H1 (cell line): ENCODE measurements around the gene RINT1. TPM values are rescaled to one million over a fixed set of nuclear protein-coding genes. Genes with fewer than 3 reads are reported as not detected.

ENCODE experiments used
- CTCF ChIA-PET: fragments of 300-600 bp; sonication (Branson Sonifier 250); formaldehyde crosslinking; loops from one replicate; lab custom pipeline; 2021; ENCODE audit not compliant: partially characterized antibody; lab: Charles Lee
- POLR2A ChIA-PET: fragments of 300-600 bp; sonication (Branson Sonifier 250); formaldehyde crosslinking; loops from one replicate; lab custom pipeline; 2021; ENCODE audit warnings: inconsistent platforms; ENCODE audit not compliant: partially characterized antibody; lab: Charles Lee
- DNase-seq, 2 experiments: peaks; one replicate each; pipeline versions ENCODE4 v3.0.0 to v3.0.0-alpha.2; 2010 to 2022; ENCODE audit warnings: low spot score in 2 of 2, low read depth in 1 of 2, mixed read lengths in 1 of 2
- FAIRE-seq: peaks from 2 replicates; lab custom pipeline; 2011; peaks lifted over from hg19 to GRCh38; lab: Jason Lieb, UNC
- H2AFZ ChIP-seq: 2 replicates; pipeline ENCODE4 v1.8.1; 2012; ENCODE audit warnings: low read length, inconsistent platforms
- H2AK5ac ChIP-seq: 2 replicates; pipeline ENCODE4 v1.6.1; 2013; ENCODE audit warnings: low read depth, low read length
- H2BK120ac ChIP-seq: replicated peaks from 2 replicates; pipeline ENCODE3; 2013; ENCODE audit warnings: low read depth, low read length, inconsistent platforms
- H2BK12ac ChIP-seq: 2 replicates; pipeline ENCODE4 v1.6.1; 2013; ENCODE audit warnings: low read depth, low read length
- H2BK15ac ChIP-seq: 2 replicates; pipeline ENCODE4 v1.6.1; 2013; ENCODE audit warnings: low read length
- H2BK20ac ChIP-seq: 2 replicates; pipeline ENCODE4 v1.6.1; 2013; ENCODE audit warnings: low read length
- H2BK5ac ChIP-seq: 2 replicates; pipeline ENCODE4 v1.6.1; 2013; ENCODE audit warnings: low read depth, low read length
- H3K14ac ChIP-seq: 2 replicates; pipeline ENCODE4 v1.6.1; 2013; ENCODE audit warnings: inconsistent platforms; ENCODE audit not compliant: insufficient read length
- H3K18ac ChIP-seq: 2 replicates; pipeline ENCODE4 v1.6.1; 2013; ENCODE audit warnings: low read length; ENCODE audit errors: extremely low read depth
- H3K23ac ChIP-seq: 2 replicates; pipeline ENCODE4 v1.6.1; 2013; ENCODE audit warnings: inconsistent platforms; ENCODE audit not compliant: insufficient read length
- H3K23me2 ChIP-seq: 2 replicates; pipeline ENCODE4 v1.6.1; 2013; ENCODE audit warnings: low read depth, low read length
- H3K27ac ChIP-seq: 2 replicates; pipeline ENCODE4 v1.6.1; 2011; ENCODE audit warnings: low read depth, low read length, inconsistent platforms
- H3K27me3 ChIP-seq, 4 experiments: replicated peaks in 1 of 4; 1 replicate in 1 of 4; 2 replicates in 3 of 4; pipeline versions ENCODE4 v1.6.1 to v1.8.1; 2011 to 2013; ENCODE audit warnings: low read length in 3 of 4, mild to moderate bottlenecking in 3 of 4, inconsistent platforms in 2 of 4, mixed read lengths in 2 of 4, moderate library complexity in 1 of 4; ENCODE audit not compliant: control insufficient read depth in 3 of 4, insufficient read depth in 3 of 4; ENCODE audit errors: extremely low read depth in 1 of 4
- H3K36me3 ChIP-seq, 4 experiments: 2 replicates each; pipeline versions ENCODE4 v1.6.1 to v1.8.1; 2011 to 2013; ENCODE audit warnings: mild to moderate bottlenecking in 4 of 4, low read length in 3 of 4, moderate library complexity in 2 of 4, control low read depth in 1 of 4, inconsistent platforms in 1 of 4; ENCODE audit not compliant: insufficient read depth in 4 of 4, control insufficient read depth in 2 of 4
- H3K4ac ChIP-seq: replicated peaks from 2 replicates; pipeline ENCODE3; 2013; ENCODE audit warnings: low read length, low read depth, mixed read lengths, inconsistent platforms; ENCODE audit not compliant: insufficient read length
- H3K4me1 ChIP-seq, 4 experiments: replicated peaks in 1 of 4; 1 replicate in 1 of 4; 2 replicates in 3 of 4; pipeline versions ENCODE4 v1.6.1 to v1.8.1; 2011 to 2013; ENCODE audit warnings: low read length in 3 of 4, inconsistent platforms in 2 of 4, mixed read lengths in 1 of 4; ENCODE audit not compliant: insufficient read depth in 4 of 4, control insufficient read depth in 3 of 4
- H3K4me2 ChIP-seq, 2 experiments: 2 replicates each; pipeline versions ENCODE4 v1.6.1 to v1.8.1; 2011 to 2013; ENCODE audit warnings: low read depth in 2 of 2, low read length in 2 of 2, control low read depth in 1 of 2, inconsistent platforms in 1 of 2, mild to moderate bottlenecking in 1 of 2; ENCODE audit not compliant: insufficient read depth in 1 of 2
- H3K4me3 ChIP-seq, 4 experiments: fragments of 200-600, 300-600 bp in 1 of 4; sonication (generic), shearing (Covaris generic), sonication (Bioruptor Twin) in 1 of 4; 2 replicates each; pipeline versions ENCODE4 v1.5.1 to v1.8.1; 2011 to 2016; ENCODE audit warnings: low read length in 4 of 4, low read depth in 3 of 4, control low read depth in 2 of 4, inconsistent platforms in 2 of 4, mild to moderate bottlenecking in 2 of 4, mixed read lengths in 1 of 4, moderate library complexity in 1 of 4; ENCODE audit not compliant: insufficient read depth in 2 of 4; ENCODE audit errors: extremely low read depth in 1 of 4
- H3K56ac ChIP-seq: replicated peaks from 2 replicates; pipeline ENCODE3; 2013; ENCODE audit warnings: low read depth, mild to moderate bottlenecking, mixed read lengths, low read length, inconsistent platforms; ENCODE audit not compliant: insufficient read length
- H3K79me1 ChIP-seq: 2 replicates; pipeline ENCODE4 v1.6.1; 2013; ENCODE audit warnings: low read depth, low read length, control low read depth
- H3K79me2 ChIP-seq, 2 experiments: 2 replicates each; pipeline versions ENCODE4 v1.6.1 to v1.8.1; 2012 to 2013; ENCODE audit warnings: low read length in 2 of 2, mild to moderate bottlenecking in 2 of 2, inconsistent platforms in 1 of 2; ENCODE audit not compliant: insufficient read depth in 2 of 2, control insufficient read depth in 1 of 2
- H3K9ac ChIP-seq, 4 experiments: replicated peaks in 1 of 4; 1 replicate in 1 of 4; 2 replicates in 3 of 4; pipeline versions ENCODE4 v1.6.1 to v1.8.1; 2011 to 2013; ENCODE audit warnings: low read depth in 3 of 4, low read length in 3 of 4, control low read depth in 2 of 4, mild to moderate bottlenecking in 2 of 4, moderate library complexity in 2 of 4, inconsistent platforms in 1 of 4; ENCODE audit errors: extremely low read depth in 1 of 4
- H3K9me3 ChIP-seq, 2 experiments: 2 replicates each; pipeline versions ENCODE4 v1.6.1 to v1.8.1; 2012 to 2013; ENCODE audit warnings: mild to moderate bottlenecking in 2 of 2, moderate library complexity in 2 of 2, control low read depth in 1 of 2, inconsistent platforms in 1 of 2, low read depth in 1 of 2, low read length in 1 of 2, mixed read lengths in 1 of 2; ENCODE audit not compliant: insufficient read depth in 2 of 2
- H4K20me1 ChIP-seq, 2 experiments: replicated peaks in 1 of 2; 2 replicates each; pipeline versions ENCODE3 to v1.8.1; 2011 to 2013; ENCODE audit warnings: inconsistent platforms in 2 of 2, low read length in 2 of 2, mild to moderate bottlenecking in 1 of 2; ENCODE audit not compliant: insufficient read depth in 2 of 2, control insufficient read depth in 1 of 2
- H4K5ac ChIP-seq: 2 replicates; pipeline ENCODE4 v1.6.1; 2013; ENCODE audit warnings: low read length, low read depth, mixed read lengths, inconsistent platforms; ENCODE audit not compliant: insufficient read length
- H4K8ac ChIP-seq: 2 replicates; pipeline ENCODE4 v1.8.0; 2013; ENCODE audit warnings: mild to moderate bottlenecking, moderate library complexity, low read length, inconsistent platforms; ENCODE audit not compliant: insufficient read depth; ENCODE audit errors: extremely low read depth
- H4K91ac ChIP-seq: replicated peaks from 2 replicates; pipeline ENCODE3; 2013; ENCODE audit warnings: low read length, mixed read lengths, inconsistent platforms; ENCODE audit not compliant: insufficient read length
- PHF8 ChIP-seq: fragments of 200-600 bp; sonication (generic); conservative IDR thresholded peaks from 2 replicates; pipeline ENCODE4 v1.7.1; 2012; ENCODE audit warnings: low read depth, mild to moderate bottlenecking, inconsistent platforms, low read length, moderate library complexity
- POLR2A ChIP-seq, 2 experiments: IDR thresholded peaks; 1 replicate in 1 of 2; 2 replicates in 1 of 2; pipeline ENCODE4 v1.6.1; 2011; ENCODE audit warnings: low read depth in 2 of 2, low read length in 2 of 2, mild to moderate bottlenecking in 2 of 2; ENCODE audit errors: control extremely low read depth in 1 of 2
- SUZ12 ChIP-seq: fragments of 200-600 bp; sonication (generic); IDR thresholded peaks from 2 replicates; pipeline ENCODE4 v1.6.1; 2012; ENCODE audit warnings: mild to moderate bottlenecking, inconsistent platforms, low read length, moderate library complexity, mixed read lengths
- TAF1 ChIP-seq: IDR thresholded peaks from 2 replicates; pipeline ENCODE4 v1.6.1; 2011; ENCODE audit warnings: mild to moderate bottlenecking, low read depth, low read length
- WGBS, 2 experiments: shearing (Covaris generic) in 1 of 2; methylation state at CpG; one replicate each; pipeline versions ENCODE4 v1.1.6 to v1.1.7; 2013 to 2015; ENCODE audit warnings: low lambda C conversion rate in 2 of 2, mixed read lengths in 2 of 2, inconsistent platforms in 1 of 2, low coverage in 1 of 2, missing lambda C conversion rate in 1 of 2; ENCODE audit not compliant: insufficient replicate concordance in 2 of 2, insufficient coverage in 1 of 2, insufficient read length in 1 of 2; ENCODE audit errors: extremely low coverage in 1 of 2, missing lambda C conversion rate in 1 of 2; 5-methylcytosine and 5-hydroxymethylcytosine counted together
- long read RNA-seq, 2 experiments: library from RNA in 1 of 2; library from capped mRNA in 1 of 2; stranded (forward); transcript quantifications; one replicate each; pipeline ENCODE4 v2.0.0, GENCODE V29; 2021; ENCODE audit warnings: inconsistent platforms in 1 of 2
- polyA minus RNA-seq, 3 experiments: library from RNA; depleted of rRNA, polyadenylated mRNA; stranded (reverse); fragments of >200 nt; gene quantifications; 1 replicate in 2 of 3; 2 replicates in 1 of 3; pipeline ENCODE4 v1.2.3, GENCODE V29; 2011
- polyA plus RNA-seq, 7 experiments: library from polyadenylated mRNA; depleted of rRNA in 3 of 7; stranded (reverse) in 5 of 7; unstranded in 2 of 7; fragments of >200 nt in 5 of 7; fragments of 200-250 nt in 2 of 7; gene quantifications; 1 replicate in 5 of 7; 2 replicates in 1 of 7; 4 replicates in 1 of 7; pipeline versions ENCODE4 v1.2.1 to v1.2.3, GENCODE V29; 2011 to 2013; ENCODE audit warnings: missing spikeins in 2 of 7, mixed read lengths in 2 of 7
- total RNA-seq: library from RNA; stranded (reverse); fragmentation: NEBNext Ultra II Directional; extraction: Animal tissue kit (Norgen Biotek cat#: 25700); gene quantifications from 2 replicates; pipeline ENCODE4 v1.2.1, GENCODE V29; 2021

Gene RINT1
- 18.6 and 21.8 TPM in 2 replicates for total RNA-seq
- 5.0 and 7.8 TPM in 2 replicates for polyA plus RNA-seq (2011; rRNA removed)
- 10.5 TPM for polyA plus RNA-seq (2011; cell fraction: cytosol; rRNA removed)
- 7.7 TPM for polyA plus RNA-seq (2011; cell fraction: nucleus; rRNA removed)
- 10.3 to 16.4 TPM (median 11.8 TPM) in 4 replicates for polyA plus RNA-seq (2012, experiment 1 of 2)
- 1.8 TPM for polyA plus RNA-seq (2012, experiment 2 of 2)
- polyA plus RNA-seq (2013, experiment 1 of 2), result 13.3 TPM
- polyA plus RNA-seq (2013, experiment 2 of 2), result 12.9 TPM
- polyA minus RNA-seq (2011; rRNA and poly(A)+ RNA removed), result 14.6 and 15.9 TPM in 2 replicates
- polyA minus RNA-seq (2011; cell fraction: cytosol; rRNA and poly(A)+ RNA removed), result 15.6 TPM
- 13.2 TPM for polyA minus RNA-seq (2011; cell fraction: nucleus; rRNA and poly(A)+ RNA removed)
- long read RNA-seq, experiment 1, transcript RINT1-201 (15 exons, 2,976 nt), result major isoform, 6 of 15 reads
- long read RNA-seq, experiment 1, partial matches to known transcripts, result 6 of 15 reads
- long read RNA-seq, experiment 1, other reads (novel, unspliced or antisense), result 3 of 15 reads
- long read RNA-seq, experiment 2, transcript RINT1-201 (15 exons, 2,976 nt), result major isoform, 7 of 9 reads
- long read RNA-seq, experiment 2, partial matches to known transcripts, result 1 of 9 reads
- long read RNA-seq, experiment 2, other reads (novel, unspliced or antisense), result 1 of 9 reads

DNA sequence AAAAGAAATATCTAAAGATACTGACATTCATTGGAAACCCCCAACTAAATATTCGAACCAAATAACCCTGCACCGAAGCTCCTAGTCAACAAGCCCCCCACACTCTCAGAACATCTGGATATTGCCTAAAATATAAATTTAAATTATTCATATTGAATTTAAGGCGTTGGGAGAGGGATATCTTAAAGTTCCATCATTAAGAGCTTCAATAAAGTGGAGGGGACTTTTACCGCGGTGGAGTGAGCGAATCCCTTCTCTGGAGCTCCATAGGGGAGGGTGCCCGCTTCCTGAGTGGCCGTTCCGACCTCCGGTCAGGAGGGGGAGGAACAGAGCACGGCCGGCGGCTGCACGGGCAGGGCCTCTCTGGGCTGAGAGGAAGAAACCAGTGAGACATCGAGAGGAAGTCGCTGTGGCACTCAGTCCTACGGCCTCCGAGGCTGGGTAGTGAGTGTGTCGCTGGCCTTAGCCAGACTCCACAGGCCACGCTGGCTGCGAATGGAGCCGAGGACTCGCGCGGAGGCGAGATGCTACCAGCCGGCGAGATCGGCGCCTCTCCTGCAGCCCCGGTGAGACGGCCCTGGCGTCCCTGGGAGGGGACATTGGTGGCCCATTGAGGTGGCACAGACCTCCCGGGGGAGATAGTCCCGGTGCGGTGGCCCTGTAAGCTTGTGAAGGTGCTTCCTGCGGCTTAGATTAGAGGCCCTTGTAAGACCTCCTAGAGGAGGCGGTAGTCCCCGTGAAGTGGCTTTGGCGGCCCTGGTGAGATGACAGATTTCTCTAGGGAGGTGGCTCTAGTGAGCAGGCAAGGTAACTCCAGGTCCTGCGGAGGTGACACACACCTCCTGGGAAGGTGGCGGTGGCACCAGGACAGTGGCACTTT, at the start of gene RINT1:
TSS of gene RINT1 (plus strand) at position 410 of the 880 bp plus-strand sequence. CDS start at position 525, 115 bp downstream.
- peak within 1 kb of the TSS; percentile 93 for H3K18ac ChIP-seq
- no peak within 1 kb of the TSS for H3K23ac ChIP-seq
- H2BK20ac ChIP-seq, result peak within 1 kb of the TSS; percentile 90; the same call in 1 of the 2 replicates
- no peak within 1 kb of the TSS for H3K27ac ChIP-seq
- peak within 1 kb of the TSS; percentile 59 for H3K56ac ChIP-seq
- no peaks in the 10 kb centered on the region for H3K27me3 ChIP-seq
- H4K20me1 ChIP-seq, result no peaks in the 10 kb centered on the region
- H3K4ac ChIP-seq, result no peak within 1 kb of the TSS
- H2AFZ ChIP-seq, result peak within 1 kb of the TSS; percentile 99
- H3K79me2 ChIP-seq, result peaks cover 0 to 12% of the 10 kb centered on the region in 2 experiments; a peak in 1 of 4 replicates
- 5% methylated on average over 42 of the region's 42 CpGs; no CpG with 5 or more reads in 1 of the 2 experiments for WGBS, 2 experiments
- H4K5ac ChIP-seq, result peak within 1 kb of the TSS; percentile 57
- peaks cover 0 to 3% (median 0%) of the 10 kb centered on the region in 4 experiments; a peak in 1 of 8 replicates for H3K36me3 ChIP-seq
- H3K9me3 ChIP-seq, result no peaks in the 10 kb centered on the region
- peak within 1 kb of the TSS in 3 of 4 experiments; percentile 83 to 89 (median 85); a peak in 6 of 7 replicates for H3K9ac ChIP-seq
- CTCF ChIA-PET, result interaction anchor here (0.6 to 3.6 kb wide), 54 partner anchors 9 to 1440 kb away, joined by 3 to 35 read pairs (median 4); partner anchors contain the start of gene EFCAB10
- peaks cover 0 to 4% (median 0%) of the 10 kb centered on the region in 4 experiments; a peak in 2 of 7 replicates for H3K4me1 ChIP-seq
- H2BK120ac ChIP-seq, result peak within 1 kb of the TSS; percentile 24
- H3K4me3 ChIP-seq, result peak within 1 kb of the TSS; percentile 86 to 99 (median 96)
- no peak within 1 kb of the TSS for H2BK12ac ChIP-seq
- peak within 1 kb of the TSS; percentile 51 for H4K91ac ChIP-seq
- H3K4me2 ChIP-seq, result peak within 1 kb of the TSS; percentile 70 to 77
- DNase-seq (peak; percentile 70 to 98), FAIRE-seq (no peak)
- no peaks in the 10 kb centered on the region for H3K79me1 ChIP-seq
- peak within 1 kb of the TSS; percentile 81; the same call in 1 of the 2 replicates for H2BK5ac ChIP-seq
- H2AK5ac ChIP-seq, result no peak within 1 kb of the TSS
- H4K8ac ChIP-seq, result peak within 1 kb of the TSS; percentile 92; the same call in 1 of the 2 replicates
- peak within 1 kb of the TSS; percentile 95; the same call in 1 of the 2 replicates for H2BK15ac ChIP-seq
- peaks cover 7% of the 10 kb centered on the region; the same call in 1 of the 2 replicates for H3K23me2 ChIP-seq
- no peak within 1 kb of the TSS for H3K14ac ChIP-seq
- POLR2A ChIA-PET, result interaction anchor here (0.6 to 6.0 kb wide), 19 partner anchors 9 to 373 kb away, joined by 3 to 77 read pairs (median 4); partner anchors contain the start of genes EFCAB10 and PUS7
- no peak for TF ChIP-seq SUZ12
- TF ChIP-seq PHF8, result peak; percentile 99
- peak; percentile 98 for TF ChIP-seq TAF1
- TF ChIP-seq POLR2A (IDR thresholded peaks at IDR 0.05; ENCODE audit: control extremely low read depth in 1 of 2, low read depth in 2 of 2, low read length in 2 of 2), result peak; percentile 86 to 97
